Adipose tissue (tissue), 3 donors: Measurements from ENCODE around the gene ATP5F1A. TPM values are rescaled to one million over a fixed set of nuclear protein-coding genes. Genes with fewer than 3 reads are reported as not detected.
"Not testable (repeated sequence)": the region's sequence is repeated elsewhere in the genome, so short reads cannot be mapped to it uniquely, and the experiment has no call there.

Source experiments
- H3K27ac ChIP-seq: one replicate; pipeline ENCODE4 v1.5.1; 2013; ENCODE audit warnings: low read depth, low read length
- WGBS, 3 donors: extraction: QIAGEN DNeasy Blood & Tissue Kit; methylation state at CpG; one replicate each; pipeline ENCODE4 v1.1.7; 2013; 5-methylcytosine and 5-hydroxymethylcytosine counted together
- polyA plus RNA-seq, 3 donors: library from polyadenylated mRNA; stranded (reverse); fragments of 200-250 nt; gene quantifications; one replicate each; pipeline ENCODE4 v1.2.3, GENCODE V29; 2013
- donor health status: healthy with polysubstance abuse.
- donor health status: Bipolar disorder and iron deficiency.
- donor health status: healthy.

Gene ATP5F1A
- polyA plus RNA-seq, 3 donors: 248 to 476 (median 326) TPM

DNA sequence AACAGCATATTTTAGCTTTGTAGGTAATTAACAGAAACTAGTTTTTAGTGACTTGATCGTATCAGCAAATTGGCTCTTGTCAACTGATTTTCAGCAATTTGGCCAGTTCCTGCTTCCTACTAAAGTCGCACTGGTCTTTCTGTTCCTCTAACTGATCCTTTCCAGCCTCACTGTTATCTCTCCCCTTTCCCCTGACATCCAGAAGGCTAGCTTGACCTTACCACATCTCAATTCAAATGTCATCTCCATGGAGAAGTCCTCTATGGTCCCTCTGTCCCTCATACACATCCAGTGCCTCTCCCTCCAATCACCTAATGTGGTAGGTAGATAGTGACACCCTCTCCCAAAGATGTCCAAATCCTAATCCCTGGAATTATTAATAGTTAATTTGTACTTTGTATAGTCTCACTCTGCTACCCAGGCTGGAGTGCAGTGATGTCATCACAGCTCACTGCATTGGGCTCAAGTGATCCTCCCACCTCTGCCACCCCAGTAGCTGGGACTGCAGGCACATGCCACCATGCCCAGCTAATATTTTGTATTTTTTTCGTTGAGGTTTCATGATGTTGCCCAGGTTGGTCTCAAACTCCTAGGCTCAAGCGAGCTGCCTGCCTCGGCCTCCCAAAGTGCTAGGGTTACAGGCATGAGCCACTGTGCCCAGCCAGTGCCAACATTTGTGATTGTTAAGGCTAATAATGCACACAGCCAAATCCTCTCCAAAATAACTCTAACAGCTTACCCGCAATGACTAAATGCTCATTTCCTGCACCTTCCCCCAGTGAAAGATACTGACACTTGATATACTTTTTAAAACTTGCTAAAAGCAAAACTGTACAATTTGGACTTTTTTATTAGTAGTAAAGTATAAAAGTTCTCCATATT, 42.9 kb downstream of the ATP5F1A start:
- no peak overlapping the region for H3K27ac ChIP-seq
- WGBS, 3 donors: 57 to 83% (median 64%) methylated on average over 6 of the region's 6 CpGs

DNA sequence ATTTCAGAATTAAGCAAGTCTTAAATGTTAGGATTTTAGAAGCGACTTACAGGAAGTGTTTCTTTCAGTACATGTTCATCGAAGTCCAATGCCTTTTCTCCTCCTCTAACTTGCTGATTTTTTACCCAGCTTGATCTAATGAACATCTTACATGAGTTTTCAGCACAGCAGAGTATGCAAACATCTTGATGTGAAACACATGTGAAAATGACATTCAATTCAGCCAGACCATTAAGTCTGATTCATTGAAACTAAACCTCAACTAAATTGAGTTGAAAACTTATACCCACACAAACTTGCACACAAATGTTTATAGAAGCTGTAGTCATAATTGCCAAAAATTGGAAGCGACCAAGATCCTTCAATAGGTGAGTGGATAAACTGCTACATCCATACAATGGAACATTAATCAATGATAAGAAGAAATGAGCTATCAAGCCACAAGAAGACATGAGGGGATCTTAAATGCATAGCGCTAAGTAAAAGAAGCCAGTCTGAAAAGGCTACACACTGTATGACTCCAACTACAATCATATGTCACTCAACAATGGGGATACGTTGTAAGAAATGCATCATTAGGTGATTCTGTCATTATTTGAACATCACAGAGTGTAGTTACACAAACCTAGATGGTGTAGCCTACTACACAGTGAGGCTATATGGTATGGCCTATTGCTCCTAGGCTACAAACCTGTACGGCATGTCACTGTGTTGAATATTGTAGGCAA, 44.6 kb downstream of the ATP5F1A start:
- 84 to 94% (median 91%) methylated on average over 6 of the region's 6 CpGs for WGBS, 3 donors
- H3K27ac ChIP-seq: no peak overlapping the region

DNA sequence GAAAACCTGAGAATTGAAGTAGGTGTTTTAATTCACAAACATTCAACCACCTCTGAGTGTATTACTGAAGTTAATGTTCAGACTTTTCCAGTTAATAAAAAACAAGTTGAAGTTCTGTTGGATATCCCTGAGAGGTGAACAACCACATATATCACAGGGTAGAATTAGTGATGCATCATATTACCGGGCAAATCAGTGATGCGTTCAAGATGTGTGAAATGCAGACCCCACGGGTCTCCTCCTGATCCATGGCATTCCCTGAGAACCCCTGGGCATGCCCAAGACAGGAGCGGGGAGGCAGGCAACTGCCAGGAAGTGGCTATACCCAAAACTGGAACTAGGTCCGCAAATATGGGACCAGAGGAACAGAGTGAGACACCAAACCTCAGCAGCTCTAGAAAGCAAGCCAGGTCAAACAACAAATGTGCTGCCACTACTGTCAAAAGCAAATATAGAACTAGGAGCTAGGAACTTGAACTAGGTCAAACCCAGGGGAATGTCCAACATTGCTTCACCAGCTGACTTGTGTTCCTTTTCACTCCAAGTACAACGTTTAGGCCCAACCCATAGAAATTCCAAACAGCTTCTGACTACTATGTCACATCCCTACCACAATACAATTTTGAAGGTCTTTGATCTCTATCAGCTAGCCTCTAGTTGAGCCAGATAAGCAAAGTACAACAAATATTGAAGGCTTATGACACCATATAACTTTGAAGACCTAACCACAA, 46.2 kb downstream of the ATP5F1A start:
- H3K27ac ChIP-seq: no peak overlapping the region
- WGBS, 3 donors: 64 to 71% (median 68%) methylated on average over 6 of the region's 6 CpGs

DNA sequence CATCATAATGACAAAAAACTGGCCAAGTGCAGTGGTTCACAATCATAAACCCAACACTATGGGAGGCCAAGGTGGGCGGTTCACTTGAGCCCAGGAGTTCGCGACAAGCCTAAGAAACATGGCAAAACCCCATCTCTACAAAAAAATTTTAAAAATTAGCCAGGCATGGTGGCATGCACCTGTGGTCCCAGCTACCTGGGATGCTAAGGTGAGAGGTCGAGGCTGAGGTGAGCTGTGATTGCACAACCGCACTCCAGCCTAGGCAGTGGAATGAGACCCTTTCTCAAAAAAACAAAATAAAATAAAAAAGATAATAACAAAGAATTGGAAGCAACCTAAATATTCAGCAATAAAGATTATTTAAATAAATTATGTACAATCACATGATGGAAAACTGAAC, 47.8 kb downstream of the ATP5F1A start:
- H3K27ac ChIP-seq: no peak overlapping the region
- 96 to 98% (median 97%) methylated on average over 5 of the region's 5 CpGs for WGBS, 3 donors

DNA sequence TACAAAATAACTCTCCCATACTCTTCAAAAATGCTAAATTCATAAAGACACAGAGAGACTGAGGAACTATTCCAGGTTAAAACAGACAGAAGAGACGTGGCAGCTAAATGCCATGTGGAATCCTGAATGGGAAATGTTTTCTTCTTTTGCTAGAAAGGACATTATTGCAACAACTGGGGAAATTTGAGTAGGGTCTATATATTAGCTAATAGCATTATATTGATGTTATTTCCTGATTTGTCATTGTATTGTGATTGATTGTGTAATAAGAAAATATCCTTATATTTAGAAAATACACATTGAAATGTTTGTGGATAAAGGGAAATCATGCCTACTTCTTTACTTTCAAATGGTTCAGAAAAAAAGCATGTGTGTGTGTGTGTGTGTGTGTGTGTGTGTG, 49.5 kb downstream of the ATP5F1A start:
- WGBS, 3 donors: 75 to 90% (median 84%) methylated on average over 1 of the region's 1 CpG
- H3K27ac ChIP-seq: no peak overlapping the region

DNA sequence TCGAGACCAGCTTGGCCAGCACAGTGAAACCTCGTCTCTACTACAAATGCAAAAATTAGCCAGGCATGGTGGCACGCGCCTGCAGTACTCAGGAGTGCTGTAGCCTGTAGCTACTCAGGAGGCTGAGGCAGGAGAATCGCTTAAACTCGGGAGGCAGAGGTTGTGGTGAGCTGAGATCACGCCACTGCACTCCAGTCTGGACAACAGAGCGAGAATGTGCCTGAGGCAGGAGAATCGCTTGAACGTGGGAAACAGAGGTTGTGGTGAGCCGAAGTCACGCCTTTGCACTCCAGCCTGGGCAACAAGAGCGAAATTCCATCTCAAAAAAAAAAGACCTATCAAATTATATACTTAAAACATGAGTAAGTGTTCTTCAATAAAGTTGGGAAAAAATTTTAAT, 50.7 kb downstream of the ATP5F1A start:
- 94 to 96% (median 94%) methylated on average over 13 of the region's 13 CpGs for WGBS, 3 donors
- not testable (repeated sequence) for H3K27ac ChIP-seq

DNA sequence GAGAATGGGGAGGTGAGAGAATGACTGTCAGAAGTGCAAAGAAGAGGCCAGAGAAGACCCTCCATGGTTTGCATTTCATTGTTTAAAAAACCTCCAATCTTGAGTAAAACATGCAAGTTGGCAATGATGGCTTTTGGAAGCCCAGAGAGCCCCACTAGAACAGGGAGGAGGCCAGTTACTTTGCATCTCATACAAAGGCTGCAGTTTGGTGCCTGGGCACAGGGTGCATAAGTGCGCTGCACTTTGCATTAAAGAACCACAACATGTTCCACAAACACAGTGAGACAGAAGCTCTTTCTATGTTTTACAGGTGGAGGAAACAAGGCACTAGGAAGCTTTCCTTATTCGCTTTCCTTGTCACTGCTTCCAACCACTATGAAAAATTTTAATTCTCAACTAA, 51.4 kb downstream of the ATP5F1A start:
- no peak overlapping the region for H3K27ac ChIP-seq
- 93 to 98% (median 94%) methylated on average over 2 of the region's 2 CpGs for WGBS, 3 donors

DNA sequence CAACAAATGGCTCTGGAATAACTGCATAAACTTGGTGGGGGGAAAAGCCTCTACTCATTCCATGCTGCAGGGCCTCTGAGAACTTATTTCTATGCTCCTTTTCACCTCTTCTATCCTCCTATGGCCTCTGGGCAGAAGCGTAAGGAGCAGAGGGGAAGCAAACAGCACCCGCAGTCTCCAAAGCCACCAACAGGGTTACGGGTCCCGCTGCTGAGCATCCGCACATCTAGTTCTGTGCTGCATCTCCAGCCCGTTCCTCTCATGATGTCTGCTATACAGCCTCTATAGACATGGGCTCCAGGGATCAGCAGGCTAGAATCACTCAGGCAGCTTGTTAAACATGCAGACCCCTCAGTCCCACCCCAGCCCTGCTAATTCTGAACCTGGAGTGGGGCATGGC, 52.0 kb downstream of the ATP5F1A start:
- WGBS, 3 donors: 92 to 94% (median 94%) methylated on average over 6 of the region's 6 CpGs
- no peak overlapping the region for H3K27ac ChIP-seq

DNA sequence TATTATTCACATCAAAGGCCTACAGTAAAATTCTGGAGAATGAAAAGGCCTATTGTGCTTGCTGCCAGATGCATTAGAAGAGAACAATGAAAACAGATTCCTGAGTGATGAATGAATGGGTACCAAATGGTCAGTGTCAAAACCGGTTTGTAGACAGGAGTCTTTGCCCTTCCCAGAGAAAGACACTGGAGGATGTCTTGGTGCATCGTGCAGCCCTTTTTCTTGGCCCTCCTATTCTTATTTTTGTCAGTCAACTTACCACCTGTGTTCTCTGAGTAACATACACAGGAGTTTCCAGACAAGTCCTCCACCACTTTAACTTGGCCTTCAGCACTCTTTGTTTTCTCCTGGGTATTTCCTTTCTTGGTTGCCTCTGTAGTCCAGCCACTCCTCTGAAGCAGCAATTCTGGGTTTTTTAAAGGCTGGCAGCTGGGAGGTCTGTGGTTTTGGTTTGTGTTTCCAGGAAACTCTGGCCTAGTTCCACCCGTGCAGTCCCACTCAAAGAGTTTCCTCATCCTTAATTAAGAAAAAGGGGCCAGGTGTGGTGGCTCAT, 55.4 kb downstream of the ATP5F1A start:
- H3K27ac ChIP-seq: no peak overlapping the region
- 39 to 63% (median 39%) methylated on average over 3 of the region's 3 CpGs for WGBS, 3 donors

DNA sequence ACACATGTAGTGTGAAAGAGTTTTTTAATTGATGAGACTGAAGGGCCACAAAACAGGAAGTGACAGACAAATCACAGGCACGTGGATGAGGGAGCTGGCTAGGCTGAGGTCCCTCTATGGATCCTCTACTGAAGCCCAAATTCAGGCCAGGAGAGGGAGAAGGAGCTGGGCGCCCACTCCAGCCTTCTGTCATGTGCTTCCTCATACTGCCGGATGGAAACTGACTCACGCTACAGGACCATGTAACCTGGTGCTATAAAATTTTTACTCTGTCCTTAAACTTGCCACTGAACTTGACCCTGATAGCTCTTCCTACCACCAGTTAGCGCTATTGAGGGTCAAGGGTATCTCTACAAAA, 57.4 kb downstream of the ATP5F1A start:
- 66 to 79% (median 78%) methylated on average over 5 of the region's 5 CpGs for WGBS, 3 donors
- H3K27ac ChIP-seq: no peak overlapping the region

DNA sequence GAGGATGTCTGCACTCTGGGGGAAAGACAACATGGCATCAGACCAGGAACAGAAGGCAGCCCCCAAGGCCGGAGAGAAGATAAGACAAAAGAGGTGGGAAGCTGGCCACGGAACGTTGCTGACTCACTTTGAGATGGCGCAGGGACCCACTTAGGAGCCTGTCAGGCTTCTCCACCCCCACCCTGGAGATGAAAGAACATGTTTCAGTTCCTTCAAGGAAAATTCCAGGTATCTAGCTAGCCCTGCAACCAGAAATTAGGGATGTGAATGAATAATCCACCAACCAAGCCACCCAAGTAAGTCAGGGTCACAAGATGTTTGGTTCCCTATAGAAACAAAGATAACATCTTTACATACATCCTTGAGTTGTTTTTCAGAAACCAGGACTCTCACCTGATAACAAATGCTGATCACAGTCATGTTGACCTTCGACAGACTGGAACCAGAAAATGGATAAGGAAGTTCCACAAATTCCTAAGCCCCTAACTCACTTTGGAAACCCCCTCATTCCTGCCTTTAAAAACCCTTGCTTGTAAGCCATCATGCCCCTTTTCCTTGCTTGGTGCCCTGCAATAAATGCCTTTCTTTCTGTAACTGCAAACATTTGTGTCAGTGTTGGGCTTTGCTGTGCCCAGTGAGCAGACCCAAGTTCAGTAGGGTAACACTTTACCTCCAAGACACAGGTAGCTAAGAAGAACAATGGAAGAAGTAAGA, 57.9 kb downstream of the ATP5F1A start:
- H3K27ac ChIP-seq: no peak overlapping the region
- 76 to 90% (median 84%) methylated on average over 5 of the region's 5 CpGs for WGBS, 3 donors

DNA sequence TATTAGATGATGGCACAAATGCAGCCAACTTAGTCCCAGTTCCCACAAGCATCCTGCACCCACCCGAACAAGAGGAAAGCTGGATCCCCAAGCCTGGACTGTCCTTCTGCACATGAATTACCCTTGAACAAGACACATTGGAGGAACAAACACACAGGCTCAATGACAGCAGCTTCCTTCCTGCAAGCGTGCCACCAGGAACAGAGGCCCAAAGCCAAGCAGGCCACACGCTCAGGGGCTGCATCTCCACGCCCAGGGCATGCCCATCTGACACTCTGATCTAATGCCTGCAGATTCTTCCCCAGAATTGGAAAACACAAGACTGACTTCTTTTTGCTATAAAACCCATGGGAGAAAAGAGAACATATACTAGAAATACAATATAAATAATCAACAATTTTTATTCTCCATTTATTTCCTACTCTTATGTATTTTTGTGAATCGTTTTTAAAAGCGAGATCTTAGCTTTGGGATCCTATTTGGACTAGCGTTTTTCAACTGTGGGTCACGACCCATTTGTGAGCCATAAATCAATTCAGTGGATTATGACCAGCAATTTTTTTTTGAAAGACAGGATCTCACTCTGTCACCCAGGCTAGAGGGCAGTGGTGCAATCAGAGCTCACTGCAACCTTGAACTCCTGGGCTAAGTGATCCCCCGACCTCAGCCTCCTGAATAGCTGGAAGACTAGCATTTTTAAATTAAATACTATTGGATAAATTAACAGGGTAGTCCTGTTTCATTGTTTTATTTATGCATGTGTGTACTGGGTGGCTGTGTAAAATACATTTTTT, 60.4 kb downstream of the ATP5F1A start:
- 67 to 72% (median 68%) methylated on average over 9 of the region's 9 CpGs for WGBS, 3 donors
- H3K27ac ChIP-seq: no peak overlapping the region

DNA sequence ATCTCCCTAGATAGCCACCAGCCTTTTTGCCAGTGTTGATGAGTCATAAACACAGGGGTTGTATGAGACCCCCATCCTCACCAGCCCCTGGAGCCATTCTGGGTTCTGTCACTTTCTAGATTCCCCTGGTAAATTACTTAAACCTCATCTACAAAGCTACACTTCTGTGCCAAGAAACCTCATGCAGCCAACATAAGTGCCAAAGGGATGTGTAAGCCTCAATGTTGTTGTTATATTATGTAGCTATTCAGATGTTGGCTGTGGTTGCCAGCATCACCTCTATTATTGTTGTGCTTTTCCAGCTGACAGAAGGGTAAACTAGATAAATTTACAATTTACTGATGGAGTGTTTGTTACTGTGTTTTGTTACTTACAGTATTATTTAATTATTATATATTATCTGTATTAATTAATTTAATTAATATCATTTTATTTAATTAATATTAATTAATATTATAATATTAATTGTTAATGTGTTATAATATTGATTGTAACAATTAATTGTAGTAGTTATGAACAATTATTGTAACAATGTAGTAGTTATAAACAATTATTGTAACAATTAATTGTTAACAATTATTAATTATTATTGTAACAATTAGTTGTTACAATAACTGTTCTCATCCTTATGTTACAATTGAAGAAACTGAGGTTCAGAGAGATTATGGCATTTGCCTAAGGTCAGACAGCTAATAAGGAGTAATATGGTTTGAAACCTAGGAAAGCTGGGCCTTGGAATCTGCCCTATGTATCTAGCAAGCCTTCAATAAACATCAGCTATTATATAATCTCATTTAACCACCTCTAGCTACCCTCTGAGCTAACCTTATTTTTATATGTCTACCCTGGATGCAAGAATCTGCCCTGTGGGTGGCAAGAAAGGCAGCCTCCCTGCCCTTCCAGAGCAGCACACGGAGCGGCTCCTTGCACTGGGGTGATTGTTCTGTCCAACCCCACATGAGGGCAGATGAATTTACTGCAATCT, 62.1 kb downstream of the ATP5F1A start:
- no peak overlapping the region for H3K27ac ChIP-seq
- WGBS, 3 donors: 96 to 98% (median 98%) methylated on average over 2 of the region's 2 CpGs

DNA sequence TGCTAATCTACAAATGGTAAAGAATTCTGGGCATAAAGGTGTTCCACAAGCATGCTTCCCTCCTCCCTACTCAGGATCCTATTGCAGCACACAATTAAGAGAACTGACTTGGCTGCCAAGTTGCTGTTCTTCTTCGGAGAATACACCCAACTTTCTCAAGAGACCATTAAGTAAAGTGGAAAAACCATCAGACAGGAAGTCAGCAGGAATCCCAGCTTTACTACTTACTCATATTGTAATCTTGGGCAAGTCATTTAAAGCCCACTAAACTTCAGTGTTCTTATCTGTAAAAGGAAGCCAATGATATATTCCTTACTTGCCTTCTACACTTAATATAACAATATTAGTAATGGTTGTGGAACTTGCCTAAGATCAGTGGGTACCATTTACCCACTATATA, 63.9 kb downstream of the ATP5F1A start:
- 17 to 80% (median 21%) methylated on average over 1 of the region's 1 CpG for WGBS, 3 donors
- no peak overlapping the region for H3K27ac ChIP-seq

DNA sequence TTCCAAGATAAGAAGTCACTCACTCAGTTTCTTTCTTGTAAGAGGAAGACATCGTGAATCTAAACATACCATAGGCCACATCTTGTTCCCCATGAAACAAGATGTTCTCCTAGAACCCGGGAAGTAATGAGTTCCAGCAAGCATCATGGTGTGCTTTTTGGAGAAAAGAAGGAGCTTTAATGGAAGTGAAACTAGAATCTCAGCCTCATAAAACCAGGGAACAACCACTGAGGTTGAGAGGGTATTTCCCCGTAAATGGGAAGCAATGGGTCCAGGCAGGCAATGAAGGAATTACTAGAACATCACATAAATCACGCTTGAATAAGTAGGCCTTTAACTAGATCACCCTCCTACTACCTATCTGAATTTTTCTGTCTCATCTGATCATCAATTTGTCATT, 66.4 kb downstream of the ATP5F1A start:
- 87 to 90% (median 88%) methylated on average over 4 of the region's 4 CpGs for WGBS, 3 donors
- H3K27ac ChIP-seq: no peak overlapping the region
